HEK293T (cell line): ENCODE measurements around the gene MRPS27.

ENCODE experiments used
- BHLHE40 ChIP-seq: fragments of 450-650 bp; IDR thresholded peaks from 2 replicates; pipeline ENCODE4 v1.6.1; 2016; ENCODE audit warnings: mild to moderate bottlenecking, moderate library complexity, borderline replicate concordance
- CTBP1 ChIP-seq: fragments of 450-650 bp; IDR thresholded peaks from 2 replicates; pipeline ENCODE4 v1.6.1; 2016; ENCODE audit warnings: borderline replicate concordance
- FOXA1 ChIP-seq: fragments of 450-650 bp; IDR thresholded peaks from 2 replicates; pipeline ENCODE4 v1.6.1; 2016; ENCODE audit warnings: mild to moderate bottlenecking
- HDGF ChIP-seq: fragments of 450-650 bp; IDR thresholded peaks from 2 replicates; pipeline ENCODE4 v1.6.1; 2017; ENCODE audit warnings: antibody characterized with exemption, borderline replicate concordance
- L3MBTL2 ChIP-seq: fragments of 450-650 bp; conservative IDR thresholded peaks from 2 replicates; pipeline ENCODE4 v1.6.1; 2016; ENCODE audit warnings: mild to moderate bottlenecking
- NFRKB ChIP-seq: fragments of 450-650 bp; IDR thresholded peaks from 2 replicates; pipeline ENCODE4 v1.6.1; 2016; ENCODE audit warnings: mild to moderate bottlenecking, moderate library complexity
- SP1 ChIP-seq: fragments of 450-650 bp; IDR thresholded peaks from 2 replicates; pipeline ENCODE4 v1.6.1; 2017
- SUZ12 ChIP-seq: fragments of 450-650 bp; IDR thresholded peaks from 2 replicates; pipeline ENCODE4 v1.6.1; 2016; ENCODE audit warnings: mild to moderate bottlenecking
- TARDBP ChIP-seq: fragments of 450-650 bp; IDR thresholded peaks from 2 replicates; pipeline ENCODE4 v1.6.1; 2016
- ZNF384 ChIP-seq: fragments of 450-650 bp; IDR thresholded peaks from 2 replicates; pipeline ENCODE4 v1.6.1; 2016
- TF ChIP-seq, protein P1 (sequence below): fragments of 450-650 bp; IDR thresholded peaks from 2 replicates; pipeline ENCODE4 v1.6.1; 2016

DNA sequence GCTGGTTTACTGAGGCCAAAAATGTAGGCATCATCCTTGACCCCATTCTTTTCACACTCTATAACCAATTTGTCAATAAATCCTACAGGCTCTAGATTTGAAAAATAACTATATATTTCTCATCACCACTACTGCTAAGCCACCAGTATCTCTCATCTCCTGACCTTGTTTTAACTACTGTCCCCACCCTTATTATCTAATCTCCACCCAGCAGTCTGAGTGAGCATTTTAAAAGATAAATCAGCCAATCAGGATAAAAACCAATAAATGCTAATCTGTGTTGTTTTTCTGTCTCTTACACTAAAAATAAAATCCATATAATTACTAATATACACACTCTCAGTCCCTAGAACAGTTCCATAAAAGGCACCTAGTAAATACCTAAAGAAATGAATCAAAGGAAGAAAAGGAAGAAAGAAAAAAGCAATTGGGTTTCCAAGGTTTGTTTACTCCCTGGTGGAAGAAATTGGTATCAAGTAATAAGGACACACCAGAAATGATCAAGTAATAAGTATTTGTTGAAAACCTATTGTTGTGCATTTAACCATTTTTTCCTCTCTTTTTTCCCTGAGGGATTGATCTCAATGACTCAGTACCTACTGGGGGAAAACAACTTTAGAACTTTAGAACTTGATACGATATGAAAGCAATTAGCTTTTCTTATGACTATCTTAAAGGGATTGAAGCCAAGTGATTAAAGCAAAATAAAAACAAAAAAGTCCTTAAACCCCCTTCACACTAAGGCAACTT is 19.3 kb downstream of the MRPS27 start:
- TF ChIP-seq TARDBP (no peak), SUZ12 (no peak), ZNF384 (no peak), L3MBTL2 (no peak), SP1 (no peak), FOXA1 (no peak), CTBP1 (no peak), BHLHE40 (no peak), HDGF (no peak), NFRKB (no peak)
- TF ChIP-seq, protein P1, sequence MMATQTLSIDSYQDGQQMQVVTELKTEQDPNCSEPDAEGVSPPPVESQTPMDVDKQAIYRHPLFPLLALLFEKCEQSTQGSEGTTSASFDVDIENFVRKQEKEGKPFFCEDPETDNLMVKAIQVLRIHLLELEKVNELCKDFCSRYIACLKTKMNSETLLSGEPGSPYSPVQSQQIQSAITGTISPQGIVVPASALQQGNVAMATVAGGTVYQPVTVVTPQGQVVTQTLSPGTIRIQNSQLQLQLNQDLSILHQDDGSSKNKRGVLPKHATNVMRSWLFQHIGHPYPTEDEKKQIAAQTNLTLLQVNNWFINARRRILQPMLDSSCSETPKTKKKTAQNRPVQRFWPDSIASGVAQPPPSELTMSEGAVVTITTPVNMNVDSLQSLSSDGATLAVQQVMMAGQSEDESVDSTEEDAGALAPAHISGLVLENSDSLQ = no peak
